Upper lobe of right lung (tissue), 1 donor: ENCODE data around the gene NCR3LG1. TPM values are rescaled to one million over a fixed set of nuclear protein-coding genes. Genes with fewer than 3 reads are reported as not detected.

Experiments used
- ATAC-seq: fragments of 200-7000 bp; cut with Tn5 transposase; one replicate; pipeline ENCODE4 v1.9.1; 2020; ENCODE audit warnings: mild to moderate bottlenecking, moderate library complexity
- DNase-seq: peaks from one replicate; pipeline ENCODE4 v3.0.0-alpha.2; 2020
- H3K27ac ChIP-seq: fragments of 200-600 bp; one replicate; pipeline ENCODE4 v1.8.0; 2022
- H3K27me3 ChIP-seq: fragments of 200-600 bp; one replicate; pipeline ENCODE4 v1.8.0; 2022; ENCODE audit warnings: mild to moderate bottlenecking
- H3K36me3 ChIP-seq: fragments of 200-600 bp; one replicate; pipeline ENCODE4 v1.8.0; 2022
- H3K4me1 ChIP-seq: fragments of 200-600 bp; one replicate; pipeline ENCODE4 v1.8.0; 2022
- H3K4me3 ChIP-seq: fragments of 200-600 bp; one replicate; pipeline ENCODE4 v1.8.0; 2022; ENCODE audit warnings: mild to moderate bottlenecking
- H3K9me3 ChIP-seq: fragments of 200-600 bp; one replicate; pipeline ENCODE4 v1.8.0; 2022
- intact Hi-C: fragments of 100-400 bp; cut with DNase I; formaldehyde crosslinking; loops from one replicate; pipeline ENCODE4 v1.11.0; 2022
- total RNA-seq: library from RNA; stranded (reverse); fragmentation: NEBNext Ultra II Directional; extraction: Animal tissue kit (Norgen Biotek cat#: 25700); gene quantifications from one replicate; pipeline ENCODE4 v1.2.1, GENCODE V29; 2021
- TF ChIP-seq, protein P1 (sequence below): fragments of 200-600 bp; IDR thresholded peaks from one replicate; pipeline ENCODE4 v1.8.0; 2022; ENCODE audit warnings: antibody characterized with exemption
- donor health status: DM: no; HTN: yes; CAD: no; lungs with severe emphysema.

Gene NCR3LG1
- total RNA-seq, 1 donor from 2014 or later = 5.6 TPM

DNA sequence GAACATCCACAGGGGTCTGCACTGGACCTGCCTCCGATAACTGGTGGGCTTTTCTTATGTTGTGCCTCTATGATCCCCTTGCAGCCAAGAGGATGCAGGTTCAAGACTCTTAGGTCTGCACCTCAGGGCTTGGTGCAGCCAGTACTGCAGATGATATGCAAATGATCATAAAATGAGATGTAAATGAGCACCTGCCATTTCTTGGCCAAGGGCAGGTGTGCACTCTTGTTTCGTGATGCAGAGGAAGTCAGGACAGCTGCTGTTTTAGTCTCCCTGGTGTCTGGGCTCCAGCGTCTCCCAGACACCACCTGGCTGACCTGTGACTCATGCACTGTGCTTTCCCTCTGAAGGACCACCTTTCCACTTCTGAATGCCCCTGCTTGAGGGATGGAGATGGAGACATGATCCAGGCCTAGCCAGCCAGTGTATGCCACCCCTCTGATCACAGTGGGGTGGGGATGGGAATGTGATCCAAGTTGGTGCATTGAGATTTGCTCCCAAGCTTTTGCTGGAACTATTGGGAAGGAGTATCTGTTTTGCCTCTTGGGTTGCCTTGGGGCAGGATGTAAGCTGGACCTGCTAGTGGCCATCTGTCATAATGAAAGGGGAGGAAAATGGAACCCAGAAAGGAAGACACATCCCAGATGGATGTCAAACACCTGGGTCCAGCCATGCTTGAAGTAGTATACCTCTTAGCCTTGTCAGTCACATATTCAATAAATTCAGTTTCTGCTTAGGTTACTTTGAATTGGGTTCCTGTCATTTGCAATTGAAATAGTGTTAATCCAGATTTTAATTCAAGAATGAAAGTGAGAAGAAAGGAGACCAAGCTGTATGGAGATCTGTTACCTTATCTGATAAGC lies 40.1 kb downstream of the NCR3LG1 start:
- no peak for ATAC-seq
- peaks cover 3% of the 10 kb centered on the region for H3K4me1 ChIP-seq
- no peak overlapping the region for H3K4me3 ChIP-seq
- no peaks in the 10 kb centered on the region for H3K9me3 ChIP-seq
- intact Hi-C loops = no loop called here
- TF ChIP-seq, protein P1, sequence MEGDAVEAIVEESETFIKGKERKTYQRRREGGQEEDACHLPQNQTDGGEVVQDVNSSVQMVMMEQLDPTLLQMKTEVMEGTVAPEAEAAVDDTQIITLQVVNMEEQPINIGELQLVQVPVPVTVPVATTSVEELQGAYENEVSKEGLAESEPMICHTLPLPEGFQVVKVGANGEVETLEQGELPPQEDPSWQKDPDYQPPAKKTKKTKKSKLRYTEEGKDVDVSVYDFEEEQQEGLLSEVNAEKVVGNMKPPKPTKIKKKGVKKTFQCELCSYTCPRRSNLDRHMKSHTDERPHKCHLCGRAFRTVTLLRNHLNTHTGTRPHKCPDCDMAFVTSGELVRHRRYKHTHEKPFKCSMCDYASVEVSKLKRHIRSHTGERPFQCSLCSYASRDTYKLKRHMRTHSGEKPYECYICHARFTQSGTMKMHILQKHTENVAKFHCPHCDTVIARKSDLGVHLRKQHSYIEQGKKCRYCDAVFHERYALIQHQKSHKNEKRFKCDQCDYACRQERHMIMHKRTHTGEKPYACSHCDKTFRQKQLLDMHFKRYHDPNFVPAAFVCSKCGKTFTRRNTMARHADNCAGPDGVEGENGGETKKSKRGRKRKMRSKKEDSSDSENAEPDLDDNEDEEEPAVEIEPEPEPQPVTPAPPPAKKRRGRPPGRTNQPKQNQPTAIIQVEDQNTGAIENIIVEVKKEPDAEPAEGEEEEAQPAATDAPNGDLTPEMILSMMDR = no peak
- no peak for DNase-seq
- no peaks in the 10 kb centered on the region for H3K36me3 ChIP-seq
- peaks cover 10% of the 10 kb centered on the region for H3K27me3 ChIP-seq
- H3K27ac ChIP-seq = no peak overlapping the region

DNA sequence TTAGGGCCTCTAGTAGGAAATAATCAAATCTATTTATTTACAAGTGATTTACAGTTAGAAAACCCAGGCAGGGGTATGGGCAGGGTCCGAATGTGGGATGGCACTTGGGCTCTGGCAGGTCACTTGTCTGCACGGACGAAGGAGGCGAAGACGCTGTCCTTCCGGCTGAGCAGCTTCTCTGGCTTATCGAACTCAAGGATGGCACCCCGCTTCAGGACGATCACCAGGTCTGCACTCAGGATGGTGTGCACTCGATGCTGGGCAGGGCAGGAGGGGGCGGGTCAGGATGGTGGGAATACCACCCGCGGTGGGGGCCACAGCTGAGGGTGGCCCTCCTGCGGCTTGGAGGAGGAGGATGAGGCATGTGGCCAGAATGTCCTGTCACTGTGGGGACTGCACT lies 41.3 kb downstream of the NCR3LG1 start:
- TF ChIP-seq, protein P1 = no peak
- peaks cover 6% of the 10 kb centered on the region for H3K27me3 ChIP-seq
- H3K9me3 ChIP-seq = no peaks in the 10 kb centered on the region
- intact Hi-C loops = no loop called here
- no peaks in the 10 kb centered on the region for H3K36me3 ChIP-seq
- H3K4me1 ChIP-seq = peaks cover 3% of the 10 kb centered on the region
- no peak overlapping the region for H3K27ac ChIP-seq
- DNase-seq (no peak), ATAC-seq (no peak)
- no peak overlapping the region for H3K4me3 ChIP-seq

DNA sequence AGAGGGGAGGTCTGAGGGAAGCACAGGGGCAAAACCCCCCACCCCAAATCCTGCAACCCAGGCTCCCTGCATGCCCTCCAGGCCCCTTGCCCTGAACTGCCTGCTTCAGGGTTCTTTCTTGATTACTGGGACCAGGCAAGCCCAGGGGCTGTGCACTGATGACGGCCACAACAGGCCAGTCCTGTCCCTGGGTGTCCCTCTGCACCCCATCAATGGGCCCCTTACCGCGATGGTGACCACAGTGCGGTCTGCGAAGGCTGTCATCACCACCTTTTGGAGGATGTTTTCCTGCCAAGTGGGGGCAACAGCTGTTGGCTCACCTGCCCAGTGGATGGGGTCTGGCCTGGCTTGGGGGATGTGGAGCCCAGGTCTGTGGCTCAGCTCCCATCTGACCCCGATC lies 41.9 kb downstream of the NCR3LG1 start:
- DNase-seq = no peak
- TF ChIP-seq, protein P1 = no peak
- Histone ChIP-seq H3K27me3 (no peaks in the 10 kb centered on the region), H3K27ac (no peak overlapping the region), H3K4me1 (peaks cover under 1% of the 10 kb centered on the region), H3K4me3 (no peak overlapping the region), H3K36me3 (no peaks in the 10 kb centered on the region), H3K9me3 (no peaks in the 10 kb centered on the region)
- intact Hi-C loops = no loop called here
- no peak for ATAC-seq

DNA sequence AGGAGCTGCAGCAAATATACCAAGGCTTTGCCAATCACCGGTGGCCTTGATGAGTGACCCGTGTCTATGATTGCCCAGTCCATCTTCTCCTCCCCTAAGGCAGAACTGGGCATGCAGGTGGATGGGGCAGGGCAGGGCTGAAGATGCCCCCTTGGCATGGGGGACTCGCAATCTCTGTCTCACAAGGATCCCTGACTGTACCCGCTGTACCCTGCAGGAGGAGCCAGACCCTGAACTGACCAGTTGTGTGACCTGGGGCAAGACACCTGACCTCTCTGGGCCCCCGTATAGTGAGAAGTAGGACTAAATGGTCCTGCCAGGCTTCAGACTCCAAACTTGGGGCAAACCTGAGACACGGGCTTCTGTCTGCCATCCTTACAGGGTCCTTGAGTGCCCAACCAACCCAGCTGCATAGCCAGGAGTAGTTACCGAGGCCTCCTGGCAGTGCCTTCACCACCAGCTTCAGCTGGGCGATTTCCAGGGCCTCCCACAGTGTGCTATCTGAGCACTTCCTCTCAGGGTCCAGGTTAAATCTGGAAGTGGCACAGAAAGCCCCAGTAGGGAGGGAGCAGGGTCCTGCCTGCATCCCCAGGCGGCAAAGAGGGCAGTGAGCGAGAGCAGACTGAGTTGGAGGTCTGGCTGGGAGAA lies 43.3 kb downstream of the NCR3LG1 start:
- ATAC-seq = no peak

DNA sequence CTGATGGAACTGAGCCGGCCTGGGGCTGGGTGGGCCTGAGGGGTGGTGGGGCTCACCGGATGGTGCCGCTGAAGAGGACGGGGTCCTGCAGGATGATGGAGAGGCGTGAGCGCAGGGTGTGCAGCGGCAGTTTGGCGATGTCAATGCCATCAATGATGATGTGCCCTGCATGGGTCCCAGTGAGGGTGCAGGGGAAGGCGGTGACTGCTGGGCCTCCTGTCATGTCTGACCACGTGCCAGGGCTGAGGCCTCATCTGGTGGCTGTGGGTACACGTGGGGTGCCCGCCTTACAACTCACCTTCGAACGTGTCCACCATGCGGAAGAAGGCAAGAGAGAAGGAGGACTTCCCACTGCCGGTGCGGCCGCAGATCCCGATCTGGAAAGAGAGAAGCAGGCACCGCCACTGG lies 44.0 kb downstream of the NCR3LG1 start:
- no peak for DNase-seq
- Histone ChIP-seq H3K9me3 (no peaks in the 10 kb centered on the region), H3K4me3 (no peak overlapping the region), H3K4me1 (no peaks in the 10 kb centered on the region), H3K27me3 (no peaks in the 10 kb centered on the region), H3K36me3 (no peaks in the 10 kb centered on the region), H3K27ac (no peak overlapping the region)
- no peak for ATAC-seq
- intact Hi-C loops = no loop called here
- TF ChIP-seq, protein P1 = no peak

More for the DNA sequence above, 43.3 kb downstream of the NCR3LG1 start:
- intact Hi-C loops = no loop called here
- no peak overlapping the region for H3K4me3 ChIP-seq
- DNase-seq = no peak
- TF ChIP-seq, protein P1 = no peak
- no peaks in the 10 kb centered on the region for H3K27me3 ChIP-seq
- no peaks in the 10 kb centered on the region for H3K36me3 ChIP-seq
- H3K9me3 ChIP-seq = no peaks in the 10 kb centered on the region
- H3K27ac ChIP-seq = no peak overlapping the region
- no peaks in the 10 kb centered on the region for H3K4me1 ChIP-seq
